NCI-H524 (cell line): Measurements from ENCODE around the gene UPK1A.
"Not testable (repeated sequence)": the region's sequence is repeated elsewhere in the genome, so short reads cannot be mapped to it uniquely, and the experiment has no call there.

ENCODE experiments used
- DNase-seq, 2 experiments: peaks; one replicate each; lab custom pipeline; 2025; lab: John Stamatoyannopoulos, UW

The UPK1A gene

DNA sequence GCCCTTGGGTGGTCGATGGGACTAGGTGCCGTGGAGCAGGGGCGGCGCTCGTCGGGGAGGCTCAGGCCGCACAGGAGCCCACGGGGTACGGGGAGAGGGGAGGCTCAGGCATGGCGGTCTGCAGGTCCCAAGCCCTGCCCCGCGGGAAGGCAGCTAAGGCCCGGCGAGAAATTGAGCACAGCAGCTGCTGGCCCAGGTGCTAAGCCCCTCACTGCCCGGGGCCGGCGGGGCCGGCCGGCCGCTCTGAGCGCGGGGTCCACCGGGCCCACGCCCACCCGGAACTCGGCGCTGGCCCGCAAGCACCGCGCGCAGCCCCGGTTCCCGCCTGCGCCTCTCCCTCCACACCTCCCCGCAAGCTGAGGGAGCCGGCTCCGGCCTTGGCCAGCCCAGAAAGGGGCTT, 24.8 kb downstream of the UPK1A start:
- DNase-seq = not testable (repeated sequence)

DNA sequence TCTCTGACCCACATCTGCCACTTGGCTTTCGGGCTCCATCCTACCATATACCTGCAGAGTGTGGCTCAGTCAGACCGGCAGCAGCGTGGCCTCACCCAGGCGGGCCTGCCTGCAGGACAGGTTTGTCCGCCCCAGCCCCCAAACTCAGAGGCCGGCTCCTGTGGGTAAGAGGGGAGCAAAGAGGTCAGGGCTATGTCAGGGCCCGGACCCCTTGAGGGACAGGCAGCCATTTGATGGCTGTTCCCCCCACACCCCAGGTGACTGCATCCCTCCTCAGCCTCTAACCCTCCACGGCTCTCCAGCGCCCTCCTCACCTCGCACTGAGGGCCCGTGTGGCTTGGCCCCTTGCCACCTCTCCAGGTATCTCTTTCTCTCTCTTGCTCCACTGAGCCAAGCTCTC, 25.7 kb downstream of the UPK1A start:
- DNase-seq = no peak

DNA sequence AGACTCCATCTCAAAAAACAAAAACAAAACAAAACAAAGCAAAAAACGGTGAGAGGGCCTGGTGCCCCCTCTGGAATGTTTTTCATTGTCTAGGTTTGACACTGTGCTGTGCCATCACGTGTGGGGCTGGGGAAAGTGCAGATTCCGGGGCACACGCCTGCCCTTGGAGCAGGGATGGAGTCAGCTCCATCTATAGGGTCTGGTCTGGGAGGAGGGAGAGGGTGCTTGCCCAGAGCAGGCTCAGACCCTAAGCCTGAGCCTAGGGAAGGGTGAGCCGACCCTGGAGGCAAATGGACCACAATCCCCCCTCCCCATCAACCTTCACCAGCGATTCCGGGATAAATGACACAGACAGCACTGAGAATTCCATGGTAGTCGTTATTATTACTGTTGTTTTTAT, 27.1 kb downstream of the UPK1A start:
- no peak for DNase-seq

DNA sequence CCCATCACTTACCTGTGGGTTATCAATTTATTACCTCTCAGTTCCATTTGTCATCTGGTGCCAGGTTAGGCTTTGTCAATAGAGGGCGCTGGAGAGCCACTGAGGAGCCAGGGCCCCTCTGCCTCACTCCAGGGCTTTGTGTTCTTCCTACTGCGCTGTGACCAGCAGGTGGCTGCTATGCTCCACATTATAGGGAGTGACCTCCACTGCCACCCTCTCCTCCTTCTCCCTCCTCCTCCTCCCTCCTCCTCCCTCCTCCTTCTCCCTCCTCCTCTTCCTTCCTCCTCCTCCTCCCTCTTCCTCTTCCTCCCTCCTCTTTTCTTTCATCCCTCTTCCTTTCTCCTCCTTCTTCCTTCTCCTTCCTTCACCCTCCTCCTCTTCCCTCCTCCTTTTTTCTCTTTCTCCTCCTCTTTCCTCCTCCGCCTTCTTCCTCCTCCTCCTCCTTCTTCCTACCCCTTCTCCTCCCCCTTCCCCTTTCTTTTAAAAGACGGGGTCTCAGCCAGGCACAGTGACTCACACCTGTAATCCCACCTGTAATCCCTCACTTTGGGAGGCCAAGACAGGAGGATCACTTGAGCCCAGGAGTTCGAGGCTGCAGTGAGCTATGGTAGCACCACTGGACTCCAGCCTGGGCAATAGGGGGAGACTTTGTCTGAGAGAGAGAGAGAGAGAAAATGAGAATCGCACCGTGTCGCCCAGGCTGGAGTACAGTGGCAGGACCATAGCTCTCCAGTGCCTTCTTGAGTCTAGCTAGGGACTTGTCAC, 27.7 kb downstream of the UPK1A start:
- peak; percentile 78 to 87 for DNase-seq

DNA sequence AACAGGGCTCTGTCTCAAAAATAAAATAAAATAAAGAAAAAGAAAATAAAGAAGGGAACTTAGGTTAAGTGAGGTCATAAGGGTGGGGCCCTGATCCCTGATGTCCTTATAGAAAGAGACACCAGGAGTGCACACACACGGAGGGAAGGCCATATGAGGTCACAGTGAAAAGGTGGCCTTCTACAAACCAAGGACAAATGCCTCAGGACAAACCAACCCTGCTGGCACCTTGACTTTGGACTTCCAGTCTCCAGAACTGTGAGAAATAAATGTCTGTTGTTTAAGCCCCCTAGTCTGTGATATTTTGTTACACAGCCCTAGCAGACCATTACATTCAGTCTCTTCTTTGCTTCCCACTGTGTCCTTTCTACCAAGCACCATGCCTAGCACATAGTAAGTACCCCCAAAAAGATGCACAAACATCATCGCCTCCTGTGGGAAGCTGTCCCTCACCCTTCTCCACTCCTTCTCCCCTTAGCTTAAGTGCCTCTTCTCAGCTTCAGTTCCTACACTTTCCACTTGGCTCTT, 29.6 kb downstream of the UPK1A start:
- no peak for DNase-seq

DNA sequence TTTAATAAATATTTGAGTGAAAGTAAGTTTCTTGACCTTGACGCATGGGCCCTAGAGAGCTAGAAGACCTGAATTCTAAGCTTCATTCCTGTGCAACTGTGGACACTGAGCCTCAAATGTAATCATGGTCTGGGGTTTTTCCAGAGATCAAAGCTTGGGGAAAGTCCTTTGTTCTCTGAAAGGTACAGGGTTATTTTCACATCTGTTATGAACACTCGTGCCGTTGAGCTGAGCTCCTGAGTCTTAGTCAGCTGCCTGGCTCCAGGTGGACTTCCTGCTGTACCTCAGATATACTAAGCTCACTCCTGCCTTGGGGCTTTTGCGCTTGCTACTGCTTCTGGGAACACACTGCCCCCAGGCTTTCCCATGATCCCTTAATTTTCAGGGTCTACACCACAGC, 30.5 kb downstream of the UPK1A start:
- DNase-seq = no peak

DNA sequence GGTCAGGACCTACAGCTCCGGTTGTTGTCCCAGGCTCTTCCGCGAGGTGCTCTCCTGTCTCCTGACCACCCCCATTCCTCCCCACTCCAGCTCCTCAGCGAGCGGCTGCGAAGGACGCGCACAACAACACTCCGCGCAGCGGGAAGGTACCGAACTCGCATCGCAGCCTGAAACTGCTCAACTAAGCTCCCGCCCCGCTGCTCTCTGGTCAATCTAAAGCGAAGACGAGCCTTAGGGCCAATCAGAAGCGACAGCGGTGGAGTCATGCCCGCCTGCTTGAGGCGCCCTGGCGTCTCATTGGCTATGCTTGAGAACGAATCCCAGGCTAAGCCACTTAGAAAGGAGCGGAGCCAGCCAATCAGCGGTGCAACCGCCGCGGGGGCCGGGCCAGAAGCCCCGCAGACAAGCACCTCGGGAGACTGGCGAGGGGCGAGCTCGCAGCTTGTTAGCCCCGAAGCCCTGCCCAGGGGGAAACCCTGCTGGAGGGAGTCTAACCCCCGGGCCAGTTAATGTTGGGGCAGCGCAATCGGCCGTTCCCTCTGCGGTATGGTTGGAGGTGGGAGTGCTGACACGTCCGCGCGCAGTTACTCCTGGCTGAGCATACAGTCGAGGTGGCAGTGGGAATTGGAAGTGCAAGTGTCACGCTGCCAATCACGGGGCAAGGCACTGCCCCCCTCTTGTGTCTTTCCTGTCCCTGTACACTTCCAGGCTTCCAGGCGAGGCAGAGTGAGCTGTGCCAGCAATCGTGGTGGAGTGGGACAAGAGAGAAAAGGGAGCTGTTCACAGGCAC, 36.1 kb downstream of the UPK1A start:
- DNase-seq = peak; percentile 99 to 100

DNA sequence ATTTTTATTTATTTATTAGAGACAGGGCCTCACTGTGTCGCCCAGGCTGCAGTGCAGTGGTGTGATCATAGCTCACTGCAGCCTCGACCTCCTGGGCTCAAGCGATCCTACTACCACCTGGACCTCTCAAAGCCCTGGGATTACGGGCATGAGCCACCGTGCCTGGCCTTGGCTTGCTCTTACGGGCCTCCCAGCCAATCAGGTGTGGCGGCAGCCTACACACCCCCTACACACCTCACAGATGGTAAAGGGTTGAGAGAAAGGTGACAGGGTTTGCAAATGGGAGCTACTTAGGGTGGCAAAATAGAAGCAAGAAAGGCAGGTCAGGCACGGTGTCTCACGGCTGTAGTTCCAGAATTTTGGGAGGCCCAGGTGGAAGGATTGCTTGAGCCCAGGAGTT, 37.0 kb downstream of the UPK1A start:
- DNase-seq = peak in 1 of 2 experiments; percentile 22

DNA sequence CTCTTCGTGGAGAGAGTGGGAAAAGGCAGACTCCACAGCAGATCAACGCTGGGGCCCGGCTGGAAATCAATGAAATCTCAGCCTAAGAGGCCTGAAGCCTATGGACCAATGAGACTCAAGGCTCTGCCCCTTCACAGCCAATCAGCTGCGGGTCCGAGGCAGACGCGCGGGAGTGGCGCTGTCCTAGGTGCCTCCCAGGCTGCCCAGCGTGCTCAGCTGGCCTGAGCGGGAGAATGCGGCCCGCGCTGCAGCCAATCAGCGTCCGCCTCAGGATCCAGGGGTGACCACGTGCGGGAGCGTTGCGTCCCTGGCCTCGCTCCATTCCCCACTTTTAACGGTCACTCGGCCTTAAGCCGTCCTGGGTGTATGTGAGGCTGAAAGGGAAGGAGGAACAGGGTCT, 37.9 kb downstream of the UPK1A start, which contains the start of gene ZBTB32:
TSS of gene ZBTB32 (plus strand) at position 341 of the 400 bp plus-strand sequence. CDS start 10,069 bp downstream, outside the sequence.
- DNase-seq = no peak

DNA sequence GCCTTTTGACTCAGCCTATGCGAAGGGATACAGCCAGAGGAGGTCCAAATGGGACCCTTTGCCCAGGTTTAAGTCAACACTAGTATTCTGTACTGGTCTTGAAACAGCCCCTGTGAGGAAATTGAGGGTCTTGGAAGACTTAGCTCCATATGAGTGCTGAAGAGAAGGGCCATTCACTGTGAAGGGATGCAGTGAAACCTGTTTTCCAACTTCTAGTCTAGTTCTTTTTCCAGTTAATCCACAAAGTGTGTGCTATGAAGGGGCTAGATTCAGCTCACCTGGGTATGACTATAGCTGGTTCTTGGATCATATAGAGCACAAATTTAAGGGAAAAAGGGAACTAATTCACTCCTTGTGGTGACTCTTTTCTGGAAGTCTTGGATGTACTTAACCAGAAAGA, 42.1 kb downstream of the UPK1A start:
- DNase-seq = no peak

DNA sequence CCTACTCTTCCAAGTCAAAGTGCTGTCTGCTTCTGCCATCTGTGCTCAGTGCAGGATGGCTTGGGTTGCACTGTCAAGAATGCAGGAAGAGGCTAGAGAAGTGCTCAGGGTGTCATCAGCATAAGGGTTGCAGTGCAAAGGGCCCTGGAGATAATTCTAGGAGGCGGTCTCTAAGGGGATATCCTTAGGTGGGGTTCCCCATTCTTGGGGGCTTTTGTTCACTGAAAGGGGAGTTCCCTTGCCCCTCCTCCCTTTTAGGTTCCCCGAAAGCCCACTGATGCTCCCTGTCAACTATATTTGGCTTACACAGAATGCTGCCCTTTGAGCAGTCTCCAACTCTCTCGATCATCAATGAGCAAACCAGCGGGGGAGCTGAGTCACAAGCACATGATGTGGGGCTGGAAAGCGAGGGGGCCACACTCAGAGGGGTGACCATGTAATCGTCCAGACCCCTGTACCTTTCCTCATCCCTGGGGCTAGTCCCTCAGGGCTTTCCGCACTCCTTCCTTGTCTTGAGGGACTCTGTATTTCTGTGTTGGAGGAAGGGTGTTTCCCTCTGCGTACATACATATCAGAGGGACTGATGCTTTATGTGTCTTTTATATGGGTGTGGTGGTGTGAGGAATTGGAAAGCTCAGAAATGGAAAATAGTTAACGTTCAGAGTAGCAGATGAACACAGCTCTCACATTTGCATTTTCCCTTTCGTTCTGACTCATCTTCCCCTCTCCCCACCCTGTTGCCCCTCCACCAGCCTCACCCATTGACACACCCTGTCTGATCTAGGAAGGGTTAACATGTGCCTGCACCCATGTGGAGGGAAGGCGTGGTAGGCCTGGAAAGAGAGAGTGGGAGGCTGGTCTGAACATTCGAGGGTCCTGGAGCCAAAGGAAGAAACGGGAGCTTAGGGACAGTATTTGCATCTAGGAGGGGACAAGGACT, 44.7 kb downstream of the UPK1A start:
- peak in 1 of 2 experiments; percentile 39 for DNase-seq

DNA sequence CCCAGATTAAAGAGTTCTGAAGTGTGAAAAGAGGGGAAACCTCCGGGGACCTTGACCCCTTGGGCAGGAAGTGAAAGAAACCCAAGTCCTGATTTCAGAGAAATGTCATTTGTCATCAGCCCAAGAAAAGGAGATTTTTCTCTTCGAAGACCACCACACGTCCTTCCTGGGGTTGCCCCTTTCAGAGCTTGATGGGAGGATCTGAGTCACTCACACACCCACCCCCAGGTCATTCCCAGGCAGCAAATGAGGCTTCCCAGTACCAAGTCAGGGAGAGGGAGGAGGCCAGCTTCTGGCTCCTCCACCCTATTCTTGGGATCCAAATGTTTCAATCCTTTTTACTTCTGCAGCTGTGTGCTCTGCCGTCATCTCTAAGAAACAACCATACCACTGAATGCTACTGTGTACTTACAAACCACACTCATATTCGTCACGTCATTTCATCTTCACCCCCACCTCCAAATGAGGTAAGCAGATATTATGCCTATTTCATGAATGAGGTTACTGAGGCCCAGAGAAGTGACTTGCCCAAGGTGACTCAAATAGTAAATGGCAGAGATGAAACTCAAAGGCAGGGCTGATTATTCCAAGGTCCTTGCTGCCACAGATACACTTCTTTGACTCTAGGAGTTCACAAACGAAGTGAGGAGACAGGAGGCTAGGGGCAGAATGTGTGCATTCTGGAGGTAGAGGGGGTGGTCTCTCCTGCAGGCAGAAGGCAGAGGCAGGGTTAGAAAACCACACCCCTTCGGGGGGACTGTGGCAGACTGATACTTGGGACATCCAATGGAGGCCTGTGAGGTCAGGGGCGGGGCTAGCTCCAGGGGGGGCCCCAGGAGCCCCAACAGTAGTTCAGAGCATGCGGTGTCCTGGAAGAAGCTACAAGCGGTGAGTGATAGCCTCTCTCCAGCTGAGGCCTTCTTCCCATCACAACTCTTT, 46.5 kb downstream of the UPK1A start:
- no peak for DNase-seq

DNA sequence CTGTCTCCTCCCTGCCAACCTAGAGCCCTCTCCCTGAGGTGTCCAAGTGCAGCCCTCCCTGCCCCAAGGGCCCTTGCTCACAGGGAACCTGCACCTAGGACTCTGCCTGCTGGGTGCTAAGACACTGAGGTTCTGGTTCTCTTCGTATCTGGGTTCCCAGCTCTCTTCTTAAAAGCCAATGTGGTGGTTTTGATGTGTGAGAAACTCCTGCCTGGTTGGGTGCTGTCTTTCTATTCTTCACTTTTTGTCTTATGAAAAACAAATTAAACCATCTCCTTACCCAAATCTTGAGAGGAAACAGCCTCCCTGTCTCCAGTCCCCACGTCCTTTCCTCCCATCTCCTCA, 47.2 kb downstream of the UPK1A start:
- DNase-seq = no peak

DNA sequence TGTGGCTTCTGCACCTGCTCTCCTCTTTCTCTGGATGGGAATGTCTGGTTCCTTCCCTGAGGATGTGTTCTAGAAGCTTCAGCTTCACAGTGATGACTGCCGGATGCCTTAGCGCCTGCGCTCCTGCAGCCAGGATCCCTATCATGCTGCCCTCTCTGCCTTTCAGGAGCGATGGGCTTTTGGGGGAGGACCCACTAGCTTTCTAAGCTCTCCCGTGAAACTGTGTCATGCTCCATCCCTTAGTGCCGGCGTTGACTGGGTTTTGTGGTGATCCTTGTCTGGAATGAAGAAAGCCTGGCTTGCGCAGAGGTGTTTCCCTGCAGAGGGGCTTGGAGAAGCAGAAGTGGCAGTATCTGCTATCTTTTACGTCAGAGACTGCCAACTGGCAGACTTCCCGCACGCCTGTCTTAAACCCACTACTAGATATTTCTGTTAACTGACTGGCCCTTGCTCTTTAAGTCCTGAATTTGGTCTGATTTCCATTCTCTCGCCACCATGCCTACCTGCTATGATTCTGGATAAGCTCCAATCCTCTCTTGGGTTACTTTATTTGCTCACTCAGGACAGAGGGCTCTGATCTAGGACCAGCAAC, 47.7 kb downstream of the UPK1A start:
- DNase-seq = no peak

DNA sequence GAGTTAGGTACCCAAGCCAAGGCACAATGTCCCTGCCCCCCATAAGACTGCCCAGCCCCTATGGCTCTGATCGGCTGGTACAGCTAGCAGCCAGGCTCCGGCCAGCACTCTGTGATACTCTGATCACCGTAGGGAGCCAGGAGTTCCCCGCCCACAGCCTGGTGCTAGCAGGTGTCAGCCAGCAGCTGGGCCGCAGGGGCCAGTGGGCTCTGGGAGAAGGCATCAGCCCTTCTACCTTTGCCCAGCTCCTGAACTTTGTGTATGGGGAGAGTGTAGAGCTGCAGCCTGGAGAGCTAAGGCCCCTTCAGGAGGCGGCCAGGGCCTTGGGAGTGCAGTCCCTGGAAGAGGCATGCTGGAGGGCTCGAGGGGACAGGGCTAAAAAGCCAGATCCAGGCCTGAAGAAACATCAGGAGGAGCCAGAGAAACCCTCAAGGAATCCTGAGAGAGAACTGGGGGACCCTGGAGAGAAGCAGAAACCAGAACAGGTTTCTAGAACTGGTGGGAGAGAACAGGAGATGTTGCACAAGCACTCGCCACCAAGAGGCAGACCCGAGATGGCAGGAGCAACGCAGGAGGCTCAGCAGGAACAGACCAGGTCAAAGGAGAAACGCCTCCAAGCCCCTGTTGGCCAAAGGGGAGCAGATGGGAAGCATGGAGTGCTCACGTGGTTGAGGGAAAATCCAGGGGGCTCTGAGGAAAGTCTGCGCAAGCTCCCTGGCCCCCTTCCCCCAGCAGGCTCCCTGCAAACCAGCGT, 48.5 kb downstream of the UPK1A start:
- DNase-seq = no peak

DNA sequence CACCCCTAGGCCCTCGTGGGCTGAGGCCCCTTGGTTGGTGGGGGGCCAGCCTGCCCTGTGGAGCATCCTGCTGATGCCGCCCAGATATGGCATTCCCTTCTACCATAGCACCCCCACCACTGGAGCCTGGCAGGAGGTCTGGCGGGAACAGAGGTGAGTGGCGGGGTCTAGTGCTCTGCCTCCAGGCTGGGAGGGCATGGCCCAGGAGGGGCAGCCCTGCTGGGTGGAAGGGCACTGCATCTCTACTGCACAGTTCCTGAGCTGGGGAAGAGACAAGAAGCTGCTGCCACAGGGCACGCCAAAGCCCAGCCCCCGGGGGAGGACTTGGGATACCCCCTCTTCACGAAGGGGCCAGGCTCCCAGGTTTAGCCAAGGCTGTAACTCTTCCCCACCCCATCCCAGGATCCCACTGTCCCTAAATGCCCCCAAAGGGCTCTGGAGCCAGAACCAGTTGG, 49.1 kb downstream of the UPK1A start:
- no peak for DNase-seq

DNA sequence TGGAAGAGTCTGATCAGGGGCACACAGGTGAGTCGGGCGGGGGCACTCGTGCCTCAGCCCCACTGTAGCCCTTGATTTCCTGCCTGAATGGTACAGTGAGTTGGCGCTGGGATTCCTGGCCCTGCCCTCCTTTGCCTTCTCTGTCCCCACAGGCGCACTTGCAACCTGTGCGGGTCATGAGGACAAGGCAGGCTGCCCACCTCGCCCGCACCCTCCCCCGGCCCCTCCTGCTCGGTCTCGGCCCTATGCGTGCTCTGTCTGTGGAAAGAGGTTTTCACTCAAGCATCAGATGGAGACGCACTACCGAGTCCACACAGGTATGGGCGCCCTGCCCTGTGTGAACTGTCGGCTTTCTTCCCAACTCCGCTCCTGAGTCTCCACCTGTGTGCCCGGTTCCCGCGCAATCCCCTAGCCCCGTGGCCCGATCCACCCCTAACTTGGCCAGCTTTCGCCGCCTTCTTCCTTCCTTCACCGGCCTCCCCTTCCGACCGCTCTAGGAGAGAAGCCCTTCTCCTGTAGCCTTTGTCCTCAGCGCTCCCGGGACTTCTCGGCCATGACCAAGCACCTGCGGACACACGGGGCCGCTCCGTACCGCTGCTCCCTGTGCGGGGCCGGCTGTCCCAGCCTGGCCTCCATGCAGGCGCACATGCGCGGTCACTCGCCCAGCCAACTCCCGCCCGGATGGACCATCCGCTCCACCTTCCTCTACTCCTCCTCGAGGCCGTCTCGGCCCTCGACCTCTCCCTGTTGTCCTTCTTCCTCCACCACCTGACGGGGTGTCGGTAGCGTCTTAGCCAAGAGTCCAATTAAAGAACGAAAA, 49.9 kb downstream of the UPK1A start:
- DNase-seq = peak in 1 of 2 experiments; percentile 69

DNA sequence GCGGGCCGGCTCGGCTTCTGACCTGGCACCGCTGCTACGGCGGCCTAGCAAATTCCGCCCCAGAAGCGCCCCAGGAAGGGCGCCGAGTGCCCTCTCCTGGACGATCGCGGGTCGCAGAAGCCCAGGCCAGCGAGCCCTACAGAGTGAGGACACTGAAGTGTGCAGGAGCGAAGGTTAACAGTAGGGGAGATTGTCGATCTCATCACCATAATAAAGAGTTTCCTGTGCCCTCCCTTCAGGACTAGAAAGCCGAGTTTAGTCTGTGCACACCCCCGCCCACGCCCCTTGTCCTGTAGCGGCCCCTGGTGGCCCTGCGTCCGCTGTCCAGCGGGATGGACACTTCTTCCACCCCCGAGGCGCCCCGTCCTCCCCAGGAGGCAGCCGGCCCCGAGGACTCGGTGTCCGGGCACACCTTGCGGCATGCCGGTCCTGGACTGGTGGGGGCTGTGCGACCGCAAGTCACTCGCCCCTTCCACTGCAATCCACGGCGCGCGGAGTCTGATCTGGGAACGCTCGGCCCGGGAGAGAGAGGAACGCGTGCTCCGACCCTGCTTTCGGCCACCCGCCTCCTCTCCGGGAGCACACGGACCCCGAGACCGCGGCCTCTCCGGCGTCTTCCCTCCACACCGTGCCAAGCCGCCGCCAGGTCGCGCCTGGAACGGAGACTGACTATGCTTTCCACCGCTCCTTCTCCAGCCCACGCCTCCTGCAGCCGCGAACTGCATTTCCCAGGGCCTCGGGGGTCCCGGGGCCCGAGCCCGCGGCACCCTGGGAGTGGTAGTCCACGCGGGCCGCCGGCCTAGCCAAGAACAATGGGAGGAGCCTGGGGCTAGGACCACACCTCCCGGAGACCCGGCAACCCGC, 50.7 kb downstream of the UPK1A start:
- peak; percentile 98 for DNase-seq
